Measurements from ENCODE around the gene SLC1A4.

The SLC1A4 gene

DNA sequence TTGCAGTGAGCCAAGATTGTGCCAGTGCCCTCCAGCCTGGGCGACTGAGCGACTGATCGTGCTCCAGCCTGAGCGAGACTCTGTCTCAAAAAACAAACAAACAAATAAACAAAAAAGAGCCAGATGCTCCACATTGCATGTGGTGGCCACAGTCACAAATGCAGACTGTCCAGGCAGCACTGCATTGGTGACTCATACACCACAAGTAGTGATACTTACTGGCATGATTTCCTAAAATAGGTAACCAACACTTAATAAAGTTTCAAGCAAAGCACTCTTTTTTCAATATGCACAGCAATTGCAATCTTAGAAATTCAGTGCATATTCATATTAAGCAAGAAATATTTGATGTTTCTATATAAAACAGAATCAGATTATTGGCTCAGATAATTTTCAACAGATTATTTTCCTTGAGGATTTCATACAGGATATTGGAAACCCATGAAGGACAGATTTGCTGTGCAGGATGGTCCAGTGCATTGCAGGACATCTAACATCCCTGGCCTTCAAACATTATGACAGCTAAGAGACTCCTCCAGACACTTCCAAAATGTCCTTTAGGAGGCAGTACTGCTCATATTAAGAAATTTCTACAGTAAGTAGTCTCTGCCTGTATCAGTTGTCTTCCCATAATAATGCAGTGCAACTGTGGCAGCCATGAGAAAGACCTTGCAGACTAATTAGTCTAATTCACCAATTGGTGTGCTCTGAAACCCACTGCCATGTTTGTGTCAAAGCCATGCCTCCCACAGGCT is 10.5 kb upstream of the SLC1A4 start:
- H3K4me3 ChIP-seq (ENCODE audit: insufficient read depth in 1 of 2, low read depth in 1 of 2, low read length in 2 of 2) = no peak overlapping the region
- no peaks in the 10 kb centered on the region for H3K9me3 ChIP-seq (ENCODE audit: control insufficient read depth, low read length)
- no peak overlapping the region for H4K91ac ChIP-seq (ENCODE audit: low read length)
- H3K14ac ChIP-seq (ENCODE audit: low read length in 2 of 2) = peak overlapping the region in 1 of 2 experiments; percentile 18
- no peaks in the 10 kb centered on the region for H3K36me3 ChIP-seq (ENCODE audit: control insufficient read depth in 1 of 2, insufficient read depth in 2 of 2, low read depth in 1 of 2, low read length in 2 of 2)
- H3K4me2 ChIP-seq (ENCODE audit: low read length, poor library complexity, severe bottlenecking) = no peak overlapping the region
- no peak overlapping the region for H4K8ac ChIP-seq (ENCODE audit: low read length)
- H2BK5ac ChIP-seq (ENCODE audit: low read depth, low read length, poor library complexity, severe bottlenecking) = no peak overlapping the region
- no peak overlapping the region for H2BK120ac ChIP-seq (ENCODE audit: low read depth, low read length)
- no peak overlapping the region for H2AFZ ChIP-seq (ENCODE audit: low read depth, low read length)
- H3K79me1 ChIP-seq (replicated peaks; ENCODE audit: low read length, poor library complexity, severe bottlenecking) = no peaks in the 10 kb centered on the region
- H2BK12ac ChIP-seq (ENCODE audit: low read length in 2 of 2) = peak overlapping the region in 1 of 2 experiments; percentile 71
- no peak overlapping the region for H2BK15ac ChIP-seq (ENCODE audit: low read depth, poor library complexity, severe bottlenecking)
- H3K18ac ChIP-seq (ENCODE audit: low read depth in 1 of 2, low read length in 2 of 2) = peak overlapping the region; percentile 8 to 67
- H3K4ac ChIP-seq (ENCODE audit: low read depth in 1 of 2, low read length in 2 of 2) = no peak overlapping the region
- H3K23ac ChIP-seq (ENCODE audit: low read length in 2 of 2) = no peak overlapping the region
- no peak overlapping the region for H3K9ac ChIP-seq (ENCODE audit: low read length)
- no peak overlapping the region for H2AK5ac ChIP-seq (ENCODE audit: low read length, severe bottlenecking)
- no peaks in the 10 kb centered on the region for H3K27me3 ChIP-seq (ENCODE audit: control insufficient read depth in 1 of 2, insufficient read depth in 1 of 2, low read length in 2 of 2)
- H3K27ac ChIP-seq (ENCODE audit: low read length, poor library complexity, severe bottlenecking) = no peak overlapping the region
- 31% methylated on average over 4 of the region's 4 CpGs for WGBS
- H3K4me1 ChIP-seq (ENCODE audit: control insufficient read depth, insufficient read depth, low read depth, low read length) = peaks cover 15% of the 10 kb centered on the region
- DNase-seq = peak; percentile 79

GRCh38 chr2:64979744-64980143 is 9.5 kb upstream of the SLC1A4 start:
- H4K91ac ChIP-seq (ENCODE audit: low read length) = no peak overlapping the region
- H3K23ac ChIP-seq (ENCODE audit: low read length in 2 of 2) = no peak overlapping the region
- H4K8ac ChIP-seq (ENCODE audit: low read length) = no peak overlapping the region
- no peak overlapping the region for H3K4ac ChIP-seq (ENCODE audit: low read depth in 1 of 2, low read length in 2 of 2)
- H3K27ac ChIP-seq (ENCODE audit: low read length, poor library complexity, severe bottlenecking) = no peak overlapping the region
- H3K27me3 ChIP-seq (ENCODE audit: control insufficient read depth in 1 of 2, insufficient read depth in 1 of 2, low read length in 2 of 2) = no peaks in the 10 kb centered on the region
- H2BK12ac ChIP-seq (ENCODE audit: low read length in 2 of 2) = peak overlapping the region in 1 of 2 experiments; percentile 83
- H3K9ac ChIP-seq (ENCODE audit: low read length) = no peak overlapping the region
- H2AFZ ChIP-seq (ENCODE audit: low read depth, low read length) = no peak overlapping the region
- peaks cover 11% of the 10 kb centered on the region for H3K4me1 ChIP-seq (ENCODE audit: control insufficient read depth, insufficient read depth, low read depth, low read length)
- H3K9me3 ChIP-seq (ENCODE audit: control insufficient read depth, low read length) = no peaks in the 10 kb centered on the region
- 39% methylated on average over 1 of the region's 1 CpG for WGBS
- no peak overlapping the region for H3K14ac ChIP-seq (ENCODE audit: low read length in 2 of 2)
- no peak overlapping the region for H2AK5ac ChIP-seq (ENCODE audit: low read length, severe bottlenecking)
- no peaks in the 10 kb centered on the region for H3K36me3 ChIP-seq (ENCODE audit: control insufficient read depth in 1 of 2, insufficient read depth in 2 of 2, low read depth in 1 of 2, low read length in 2 of 2)
- no peak overlapping the region for H2BK5ac ChIP-seq (ENCODE audit: low read depth, low read length, poor library complexity, severe bottlenecking)
- H3K18ac ChIP-seq (ENCODE audit: low read depth in 1 of 2, low read length in 2 of 2) = no peak overlapping the region
- no peak overlapping the region for H2BK120ac ChIP-seq (ENCODE audit: low read depth, low read length)
- no peak overlapping the region for H3K4me3 ChIP-seq (ENCODE audit: insufficient read depth in 1 of 2, low read depth in 1 of 2, low read length in 2 of 2)
- H3K79me1 ChIP-seq (replicated peaks; ENCODE audit: low read length, poor library complexity, severe bottlenecking) = no peaks in the 10 kb centered on the region
- H3K4me2 ChIP-seq (ENCODE audit: low read length, poor library complexity, severe bottlenecking) = no peak overlapping the region
- DNase-seq = no peak
- no peak overlapping the region for H2BK15ac ChIP-seq (ENCODE audit: low read depth, poor library complexity, severe bottlenecking)

- 38% methylated on average over 1 of the region's 1 CpG for WGBS
- Histone ChIP-seq H2BK120ac (ENCODE audit: low read depth, low read length) (no peak overlapping the region), H3K4ac (ENCODE audit: low read depth in 1 of 2, low read length in 2 of 2) (no peak overlapping the region), H2AK5ac (ENCODE audit: low read length, severe bottlenecking) (no peak overlapping the region), H3K18ac (ENCODE audit: low read depth in 1 of 2, low read length in 2 of 2) (no peak overlapping the region), H3K9ac (ENCODE audit: low read length) (no peak overlapping the region), H2BK15ac (ENCODE audit: low read depth, poor library complexity, severe bottlenecking) (no peak overlapping the region), H4K8ac (ENCODE audit: low read length) (no peak overlapping the region), H2BK12ac (ENCODE audit: low read length in 2 of 2) (no peak overlapping the region), H3K79me1 (replicated peaks; ENCODE audit: low read length, poor library complexity, severe bottlenecking) (no peaks in the 10 kb centered on the region), H4K91ac (ENCODE audit: low read length) (no peak overlapping the region), H3K36me3 (ENCODE audit: control insufficient read depth in 1 of 2, insufficient read depth in 2 of 2, low read depth in 1 of 2, low read length in 2 of 2) (no peaks in the 10 kb centered on the region), H3K23ac (ENCODE audit: low read length in 2 of 2) (no peak overlapping the region), H3K27ac (ENCODE audit: low read length, poor library complexity, severe bottlenecking) (no peak overlapping the region), H3K27me3 (ENCODE audit: control insufficient read depth in 1 of 2, insufficient read depth in 1 of 2, low read length in 2 of 2) (no peaks in the 10 kb centered on the region), H2AFZ (ENCODE audit: low read depth, low read length) (no peak overlapping the region), H3K14ac (ENCODE audit: low read length in 2 of 2) (no peak overlapping the region), H2BK5ac (ENCODE audit: low read depth, low read length, poor library complexity, severe bottlenecking) (no peak overlapping the region), H3K9me3 (ENCODE audit: control insufficient read depth, low read length) (no peaks in the 10 kb centered on the region), H3K4me3 (ENCODE audit: insufficient read depth in 1 of 2, low read depth in 1 of 2, low read length in 2 of 2) (no peak overlapping the region), H3K4me1 (ENCODE audit: control insufficient read depth, insufficient read depth, low read depth, low read length) (peaks cover 10% of the 10 kb centered on the region), H3K4me2 (ENCODE audit: low read length, poor library complexity, severe bottlenecking) (no peak overlapping the region)
- no peak for DNase-seq
These were observed 9.0 kb upstream of the SLC1A4 start for GRCh38 chr2:64980183-64980582.

- H3K4me1 ChIP-seq (ENCODE audit: control insufficient read depth, insufficient read depth, low read depth, low read length) = peaks cover 7% of the 10 kb centered on the region
- no peaks in the 10 kb centered on the region for H3K27me3 ChIP-seq (ENCODE audit: control insufficient read depth in 1 of 2, insufficient read depth in 1 of 2, low read length in 2 of 2)
- H3K4me3 ChIP-seq (ENCODE audit: insufficient read depth in 1 of 2, low read depth in 1 of 2, low read length in 2 of 2) = no peak overlapping the region
- no peak overlapping the region for H3K4me2 ChIP-seq (ENCODE audit: low read length, poor library complexity, severe bottlenecking)
- no peaks in the 10 kb centered on the region for H3K9me3 ChIP-seq (ENCODE audit: control insufficient read depth, low read length)
- H3K18ac ChIP-seq (ENCODE audit: low read depth in 1 of 2, low read length in 2 of 2) = no peak overlapping the region
- no peak overlapping the region for H2BK120ac ChIP-seq (ENCODE audit: low read depth, low read length)
- H2BK15ac ChIP-seq (ENCODE audit: low read depth, poor library complexity, severe bottlenecking) = no peak overlapping the region
- peaks cover 1% of the 10 kb centered on the region for H3K79me1 ChIP-seq (replicated peaks; ENCODE audit: low read length, poor library complexity, severe bottlenecking)
- H2AFZ ChIP-seq (ENCODE audit: low read depth, low read length) = no peak overlapping the region
- no peak overlapping the region for H4K91ac ChIP-seq (ENCODE audit: low read length)
- H3K23ac ChIP-seq (ENCODE audit: low read length in 2 of 2) = no peak overlapping the region
- H3K4ac ChIP-seq (ENCODE audit: low read depth in 1 of 2, low read length in 2 of 2) = no peak overlapping the region
- DNase-seq = no peak
- H3K27ac ChIP-seq (ENCODE audit: low read length, poor library complexity, severe bottlenecking) = no peak overlapping the region
- no peak overlapping the region for H3K14ac ChIP-seq (ENCODE audit: low read length in 2 of 2)
- WGBS = 91% methylated on average over 1 of the region's 2 CpGs
- no peak overlapping the region for H2AK5ac ChIP-seq (ENCODE audit: low read length, severe bottlenecking)
- no peak overlapping the region for H4K8ac ChIP-seq (ENCODE audit: low read length)
- H3K36me3 ChIP-seq (ENCODE audit: control insufficient read depth in 1 of 2, insufficient read depth in 2 of 2, low read depth in 1 of 2, low read length in 2 of 2) = no peaks in the 10 kb centered on the region
- no peak overlapping the region for H3K9ac ChIP-seq (ENCODE audit: low read length)
- no peak overlapping the region for H2BK5ac ChIP-seq (ENCODE audit: low read depth, low read length, poor library complexity, severe bottlenecking)
- no peak overlapping the region for H2BK12ac ChIP-seq (ENCODE audit: low read length in 2 of 2)
These were observed 6.8 kb upstream of the SLC1A4 start for GRCh38 chr2:64982311-64982857.
